Measurements from ENCODE around the gene ZC3H12D. TPM values are rescaled to one million over a fixed set of nuclear protein-coding genes. Genes with fewer than 3 reads are reported as not detected.

Gene ZC3H12D
- total and polyA plus RNA-seq, 2 experiments from 2014 or later: 0.07 TPM; not detected in 1

DNA sequence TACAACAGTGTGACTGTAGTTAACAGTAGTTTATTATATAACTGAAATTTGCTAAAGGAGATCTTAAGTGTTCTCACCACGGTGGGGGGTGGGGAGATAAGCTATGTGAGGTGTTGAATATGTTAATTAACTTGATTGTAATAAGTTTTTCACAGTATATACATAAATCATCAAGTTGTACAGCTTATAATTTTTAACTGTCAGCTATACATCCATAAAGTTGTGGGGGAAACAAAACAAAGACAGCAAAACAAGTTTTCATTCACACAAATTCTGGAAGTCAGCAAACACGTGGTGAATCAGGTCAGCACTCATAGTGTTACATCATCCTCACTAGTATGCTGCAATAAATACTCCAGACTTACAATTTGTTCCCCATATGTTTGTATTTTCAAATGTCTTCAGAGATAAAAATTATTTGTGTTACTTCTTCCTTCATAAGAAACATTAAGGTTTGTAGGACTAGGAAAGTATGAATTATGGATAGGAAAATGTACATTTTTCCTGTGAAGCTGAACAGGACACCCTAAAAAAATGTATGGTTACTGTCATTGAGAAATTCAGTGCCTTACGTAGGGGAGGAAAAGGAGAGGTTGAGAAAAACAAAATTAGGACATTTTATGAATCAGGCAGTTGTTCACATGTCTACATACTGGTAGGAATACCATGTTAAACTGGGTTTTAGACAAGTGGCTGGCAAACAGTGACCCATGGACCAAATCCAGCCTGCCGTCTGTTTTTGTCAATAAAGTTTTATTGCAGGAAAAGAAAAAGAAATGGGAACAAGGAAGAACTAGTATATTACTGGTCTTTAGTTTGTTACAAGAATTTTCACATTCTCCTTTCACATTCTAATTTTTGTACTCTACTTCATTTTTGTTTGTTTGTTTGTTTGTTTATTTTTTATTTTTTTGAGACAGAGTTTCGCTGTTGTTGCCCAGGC lies 78.7 kb downstream of the ZC3H12D start (continued):
- TF ChIP-seq, protein P1, sequence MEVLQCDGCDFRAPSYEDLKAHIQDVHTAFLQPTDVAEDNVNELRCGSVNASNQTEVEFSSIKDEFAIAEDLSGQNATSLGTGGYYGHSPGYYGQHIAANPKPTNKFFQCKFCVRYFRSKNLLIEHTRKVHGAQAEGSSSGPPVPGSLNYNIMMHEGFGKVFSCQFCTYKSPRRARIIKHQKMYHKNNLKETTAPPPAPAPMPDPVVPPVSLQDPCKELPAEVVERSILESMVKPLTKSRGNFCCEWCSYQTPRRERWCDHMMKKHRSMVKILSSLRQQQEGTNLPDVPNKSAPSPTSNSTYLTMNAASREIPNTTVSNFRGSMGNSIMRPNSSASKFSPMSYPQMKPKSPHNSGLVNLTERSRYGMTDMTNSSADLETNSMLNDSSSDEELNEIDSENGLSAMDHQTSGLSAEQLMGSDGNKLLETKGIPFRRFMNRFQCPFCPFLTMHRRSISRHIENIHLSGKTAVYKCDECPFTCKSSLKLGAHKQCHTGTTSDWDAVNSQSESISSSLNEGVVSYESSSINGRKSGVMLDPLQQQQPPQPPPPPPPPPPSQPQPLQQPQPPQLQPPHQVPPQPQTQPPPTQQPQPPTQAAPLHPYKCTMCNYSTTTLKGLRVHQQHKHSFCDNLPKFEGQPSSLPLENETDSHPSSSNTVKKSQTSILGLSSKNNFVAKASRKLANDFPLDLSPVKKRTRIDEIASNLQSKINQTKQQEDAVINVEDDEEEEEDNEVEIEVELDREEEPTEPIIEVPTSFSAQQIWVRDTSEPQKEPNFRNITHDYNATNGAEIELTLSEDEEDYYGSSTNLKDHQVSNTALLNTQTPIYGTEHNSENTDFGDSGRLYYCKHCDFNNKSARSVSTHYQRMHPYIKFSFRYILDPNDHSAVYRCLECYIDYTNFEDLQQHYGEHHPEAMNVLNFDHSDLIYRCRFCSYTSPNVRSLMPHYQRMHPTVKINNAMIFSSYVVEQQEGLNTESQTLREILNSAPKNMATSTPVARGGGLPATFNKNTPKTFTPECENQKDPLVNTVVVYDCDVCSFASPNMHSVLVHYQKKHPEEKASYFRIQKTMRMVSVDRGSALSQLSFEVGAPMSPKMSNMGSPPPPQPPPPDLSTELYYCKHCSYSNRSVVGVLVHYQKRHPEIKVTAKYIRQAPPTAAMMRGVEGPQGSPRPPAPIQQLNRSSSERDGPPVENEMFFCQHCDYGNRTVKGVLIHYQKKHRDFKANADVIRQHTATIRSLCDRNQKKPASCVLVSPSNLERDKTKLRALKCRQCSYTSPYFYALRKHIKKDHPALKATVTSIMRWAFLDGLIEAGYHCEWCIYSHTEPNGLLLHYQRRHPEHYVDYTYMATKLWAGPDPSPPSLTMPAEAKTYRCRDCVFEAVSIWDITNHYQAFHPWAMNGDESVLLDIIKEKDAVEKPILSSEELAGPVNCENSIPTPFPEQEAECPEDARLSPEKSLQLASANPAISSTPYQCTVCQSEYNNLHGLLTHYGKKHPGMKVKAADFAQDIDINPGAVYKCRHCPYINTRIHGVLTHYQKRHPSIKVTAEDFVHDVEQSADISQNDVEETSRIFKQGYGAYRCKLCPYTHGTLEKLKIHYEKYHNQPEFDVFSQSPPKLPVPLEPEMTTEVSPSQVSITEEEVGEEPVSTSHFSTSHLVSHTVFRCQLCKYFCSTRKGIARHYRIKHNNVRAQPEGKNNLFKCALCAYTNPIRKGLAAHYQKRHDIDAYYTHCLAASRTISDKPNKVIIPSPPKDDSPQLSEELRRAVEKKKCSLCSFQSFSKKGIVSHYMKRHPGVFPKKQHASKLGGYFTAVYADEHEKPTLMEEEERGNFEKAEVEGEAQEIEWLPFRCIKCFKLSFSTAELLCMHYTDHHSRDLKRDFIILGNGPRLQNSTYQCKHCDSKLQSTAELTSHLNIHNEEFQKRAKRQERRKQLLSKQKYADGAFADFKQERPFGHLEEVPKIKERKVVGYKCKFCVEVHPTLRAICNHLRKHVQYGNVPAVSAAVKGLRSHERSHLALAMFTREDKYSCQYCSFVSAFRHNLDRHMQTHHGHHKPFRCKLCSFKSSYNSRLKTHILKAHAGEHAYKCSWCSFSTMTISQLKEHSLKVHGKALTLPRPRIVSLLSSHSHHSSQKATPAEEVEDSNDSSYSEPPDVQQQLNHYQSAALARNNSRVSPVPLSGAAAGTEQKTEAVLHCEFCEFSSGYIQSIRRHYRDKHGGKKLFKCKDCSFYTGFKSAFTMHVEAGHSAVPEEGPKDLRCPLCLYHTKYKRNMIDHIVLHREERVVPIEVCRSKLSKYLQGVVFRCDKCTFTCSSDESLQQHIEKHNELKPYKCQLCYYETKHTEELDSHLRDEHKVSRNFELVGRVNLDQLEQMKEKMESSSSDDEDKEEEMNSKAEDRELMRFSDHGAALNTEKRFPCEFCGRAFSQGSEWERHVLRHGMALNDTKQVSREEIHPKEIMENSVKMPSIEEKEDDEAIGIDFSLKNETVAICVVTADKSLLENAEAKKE (CRISPR knock-in tag; IDR thresholded peaks at IDR 0.05): no peak
- TF ChIP-seq, protein P2, sequence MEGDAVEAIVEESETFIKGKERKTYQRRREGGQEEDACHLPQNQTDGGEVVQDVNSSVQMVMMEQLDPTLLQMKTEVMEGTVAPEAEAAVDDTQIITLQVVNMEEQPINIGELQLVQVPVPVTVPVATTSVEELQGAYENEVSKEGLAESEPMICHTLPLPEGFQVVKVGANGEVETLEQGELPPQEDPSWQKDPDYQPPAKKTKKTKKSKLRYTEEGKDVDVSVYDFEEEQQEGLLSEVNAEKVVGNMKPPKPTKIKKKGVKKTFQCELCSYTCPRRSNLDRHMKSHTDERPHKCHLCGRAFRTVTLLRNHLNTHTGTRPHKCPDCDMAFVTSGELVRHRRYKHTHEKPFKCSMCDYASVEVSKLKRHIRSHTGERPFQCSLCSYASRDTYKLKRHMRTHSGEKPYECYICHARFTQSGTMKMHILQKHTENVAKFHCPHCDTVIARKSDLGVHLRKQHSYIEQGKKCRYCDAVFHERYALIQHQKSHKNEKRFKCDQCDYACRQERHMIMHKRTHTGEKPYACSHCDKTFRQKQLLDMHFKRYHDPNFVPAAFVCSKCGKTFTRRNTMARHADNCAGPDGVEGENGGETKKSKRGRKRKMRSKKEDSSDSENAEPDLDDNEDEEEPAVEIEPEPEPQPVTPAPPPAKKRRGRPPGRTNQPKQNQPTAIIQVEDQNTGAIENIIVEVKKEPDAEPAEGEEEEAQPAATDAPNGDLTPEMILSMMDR (conservative IDR thresholded peaks at IDR 0.05; ENCODE audit: low read depth in 2 of 2): no peak
- TF ChIP-seq, protein P3, sequence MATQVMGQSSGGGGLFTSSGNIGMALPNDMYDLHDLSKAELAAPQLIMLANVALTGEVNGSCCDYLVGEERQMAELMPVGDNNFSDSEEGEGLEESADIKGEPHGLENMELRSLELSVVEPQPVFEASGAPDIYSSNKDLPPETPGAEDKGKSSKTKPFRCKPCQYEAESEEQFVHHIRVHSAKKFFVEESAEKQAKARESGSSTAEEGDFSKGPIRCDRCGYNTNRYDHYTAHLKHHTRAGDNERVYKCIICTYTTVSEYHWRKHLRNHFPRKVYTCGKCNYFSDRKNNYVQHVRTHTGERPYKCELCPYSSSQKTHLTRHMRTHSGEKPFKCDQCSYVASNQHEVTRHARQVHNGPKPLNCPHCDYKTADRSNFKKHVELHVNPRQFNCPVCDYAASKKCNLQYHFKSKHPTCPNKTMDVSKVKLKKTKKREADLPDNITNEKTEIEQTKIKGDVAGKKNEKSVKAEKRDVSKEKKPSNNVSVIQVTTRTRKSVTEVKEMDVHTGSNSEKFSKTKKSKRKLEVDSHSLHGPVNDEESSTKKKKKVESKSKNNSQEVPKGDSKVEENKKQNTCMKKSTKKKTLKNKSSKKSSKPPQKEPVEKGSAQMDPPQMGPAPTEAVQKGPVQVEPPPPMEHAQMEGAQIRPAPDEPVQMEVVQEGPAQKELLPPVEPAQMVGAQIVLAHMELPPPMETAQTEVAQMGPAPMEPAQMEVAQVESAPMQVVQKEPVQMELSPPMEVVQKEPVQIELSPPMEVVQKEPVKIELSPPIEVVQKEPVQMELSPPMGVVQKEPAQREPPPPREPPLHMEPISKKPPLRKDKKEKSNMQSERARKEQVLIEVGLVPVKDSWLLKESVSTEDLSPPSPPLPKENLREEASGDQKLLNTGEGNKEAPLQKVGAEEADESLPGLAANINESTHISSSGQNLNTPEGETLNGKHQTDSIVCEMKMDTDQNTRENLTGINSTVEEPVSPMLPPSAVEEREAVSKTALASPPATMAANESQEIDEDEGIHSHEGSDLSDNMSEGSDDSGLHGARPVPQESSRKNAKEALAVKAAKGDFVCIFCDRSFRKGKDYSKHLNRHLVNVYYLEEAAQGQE (IDR thresholded peaks at IDR 0.05; ENCODE audit: unreplicated experiment): no peak
